ENCODE measurements around the gene DERA.

DNA sequence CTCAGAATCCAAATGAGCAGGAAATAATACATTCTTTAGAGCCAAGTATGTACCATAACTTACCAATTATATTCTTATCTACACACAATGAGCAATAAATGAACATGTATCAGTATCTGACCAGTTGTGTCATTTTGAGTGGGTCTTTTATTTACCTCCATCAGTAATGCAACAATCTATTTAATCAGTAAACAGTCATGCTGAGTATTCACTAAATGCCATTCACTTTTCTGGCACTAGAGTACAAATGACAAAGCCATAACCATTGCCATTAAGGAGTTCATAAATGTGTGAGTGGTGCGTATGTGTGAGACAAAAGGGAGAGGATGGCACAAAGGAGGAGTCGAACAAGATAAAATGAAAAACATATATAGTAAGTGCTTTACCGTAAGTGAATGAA, 30.4 kb upstream of the DERA start:
- TF ChIP-seq CTCF (IDR thresholded peaks at IDR 0.05; ENCODE audit: borderline replicate concordance, extremely low read depth, low read length, poor library complexity, severe bottlenecking) (no peak), EZH2 (IDR thresholded peaks at IDR 0.05; ENCODE audit: borderline replicate concordance, low read depth, low read length, severe bottlenecking) (no peak)

All from DND-41 (cell line).